Natural killer cell (primary cell): ENCODE measurements around the gene HDHD2. TPM values are rescaled to one million over a fixed set of nuclear protein-coding genes. Genes with fewer than 3 reads are reported as not detected.

Experiments
- ATAC-seq, 3 donors: fragments of 150-1000 bp in 2 of 3; fragments of 200-7000 bp in 1 of 3; cut with Tn5 transposase; 1 replicate in 1 of 3; 2 replicates in 2 of 3; pipeline ENCODE4 v1.10.0; 2021; ENCODE audit warnings: mild to moderate bottlenecking in 2 of 3, moderate library complexity in 2 of 3
- DNase-seq, 2 donors: peaks; one replicate each; pipeline versions ENCODE4 v3.0.0 to v3.0.0-alpha.2; 2013 to 2021; ENCODE audit warnings: mixed read lengths in 1 of 2
- H3K27ac ChIP-seq: one replicate; pipeline ENCODE4 v1.5.1; 2013; ENCODE audit warnings: mild to moderate bottlenecking, low read length
- H3K27me3 ChIP-seq: one replicate; pipeline ENCODE4 v1.6.1; 2013; ENCODE audit warnings: low read length; ENCODE audit not compliant: control insufficient read depth, insufficient read depth
- H3K36me3 ChIP-seq: one replicate; pipeline ENCODE4 v1.6.1; 2013; ENCODE audit warnings: low read length; ENCODE audit not compliant: control insufficient read depth, insufficient read depth
- H3K4me1 ChIP-seq: one replicate; pipeline ENCODE4 v1.6.1; 2013; ENCODE audit warnings: low read length; ENCODE audit not compliant: control insufficient read depth, insufficient read depth
- H3K4me3 ChIP-seq: one replicate; pipeline ENCODE4 v1.5.1; 2013; ENCODE audit warnings: low read length
- H3K9me3 ChIP-seq: one replicate; pipeline ENCODE4 v1.6.1; 2013; ENCODE audit warnings: low read length; ENCODE audit not compliant: control insufficient read depth, insufficient read depth
- H3K27ac Mint-ChIP-seq, 2 donors: one replicate each; pipeline ENCODE4 v1.8.0; 2022; ENCODE audit warnings: mild to moderate bottlenecking in 2 of 2, mixed read lengths in 2 of 2, moderate library complexity in 1 of 2
- H3K27me3 Mint-ChIP-seq, 2 donors: one replicate each; pipeline ENCODE4 v1.8.0; 2022; ENCODE audit warnings: low read depth in 2 of 2, mixed read lengths in 2 of 2
- H3K36me3 Mint-ChIP-seq: one replicate; pipeline ENCODE4 v1.8.0; 2022; ENCODE audit warnings: mixed read lengths
- H3K4me1 Mint-ChIP-seq, 2 donors: one replicate each; pipeline ENCODE4 v1.8.0; 2022; ENCODE audit warnings: mixed read lengths in 2 of 2
- H3K4me3 Mint-ChIP-seq: one replicate; pipeline ENCODE4 v1.8.0; 2022; ENCODE audit warnings: mild to moderate bottlenecking, moderate library complexity, mixed read lengths
- H3K9me3 Mint-ChIP-seq, 2 donors: one replicate each; pipeline ENCODE4 v1.8.0; 2022; ENCODE audit warnings: mixed read lengths in 2 of 2
- WGBS: methylation state at CpG from one replicate; pipeline ENCODE4 v1.1.7; 2013; ENCODE audit warnings: missing lambda C conversion rate; ENCODE audit not compliant: insufficient coverage; 5-methylcytosine and 5-hydroxymethylcytosine counted together
- intact Hi-C: fragments of 100-400 bp; cut with micrococcal nuclease; formaldehyde crosslinking; loops from one replicate; pipeline ENCODE4 v1.14.2; 2022
- total RNA-seq, 4 donors: library from RNA; stranded (reverse); fragments of 120-200 nt in 1 of 4; gene quantifications; one replicate each; pipeline versions ENCODE4 v1.2.3 to v1.2.4, GENCODE V29; 2013 to 2022
- TF ChIP-seq, protein P1 (sequence below): fragments of 200-600 bp; IDR thresholded peaks from one replicate; pipeline ENCODE4 v1.8.0; 2022; ENCODE audit warnings: antibody characterized with exemption

Gene HDHD2
- total RNA-seq, 3 donors from 2014 or later (not counting 1 experiment from before 2014, with no cell fraction given): 27.5 to 36.2 (median 35.3) TPM

DNA sequence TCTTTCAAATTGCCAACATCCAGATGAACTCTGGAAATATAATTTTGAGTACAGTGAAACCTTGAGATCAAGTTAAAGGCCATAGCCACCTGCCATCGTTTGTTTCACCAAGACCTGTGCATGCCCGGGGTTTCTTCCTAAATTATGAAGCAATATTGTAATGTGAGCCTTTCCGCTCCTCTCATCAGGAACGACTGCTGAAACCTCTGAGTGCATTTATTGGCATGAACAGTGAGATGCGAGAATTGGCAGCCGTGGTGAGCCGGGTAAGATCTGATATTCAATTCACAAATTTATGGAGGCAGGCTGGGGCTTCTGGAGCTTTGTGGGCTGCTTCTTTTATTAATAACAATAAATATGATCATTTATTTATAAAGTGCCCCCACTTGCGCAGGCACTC is 87.2 kb downstream of the HDHD2 start:
- Histone ChIP-seq H3K4me1 (no peaks in the 10 kb centered on the region), H3K36me3 (no peaks in the 10 kb centered on the region), H3K27me3 (no peaks in the 10 kb centered on the region), H3K9me3 (no peaks in the 10 kb centered on the region), H3K27ac (no peak overlapping the region), H3K4me3 (no peak overlapping the region)
- H3K27me3 Mint-ChIP-seq: peaks cover 0 to 3% of the 10 kb centered on the region in 2 donors
- no peaks in the 10 kb centered on the region for H3K36me3 Mint-ChIP-seq
- H3K4me1 Mint-ChIP-seq: no peaks in the 10 kb centered on the region
- no peaks in the 10 kb centered on the region for H3K9me3 Mint-ChIP-seq
- 92% methylated on average over 7 of the region's 8 CpGs for WGBS
- no peak for ATAC-seq
- no peak overlapping the region for H3K27ac Mint-ChIP-seq
- no peak for DNase-seq
- TF ChIP-seq, protein P1, sequence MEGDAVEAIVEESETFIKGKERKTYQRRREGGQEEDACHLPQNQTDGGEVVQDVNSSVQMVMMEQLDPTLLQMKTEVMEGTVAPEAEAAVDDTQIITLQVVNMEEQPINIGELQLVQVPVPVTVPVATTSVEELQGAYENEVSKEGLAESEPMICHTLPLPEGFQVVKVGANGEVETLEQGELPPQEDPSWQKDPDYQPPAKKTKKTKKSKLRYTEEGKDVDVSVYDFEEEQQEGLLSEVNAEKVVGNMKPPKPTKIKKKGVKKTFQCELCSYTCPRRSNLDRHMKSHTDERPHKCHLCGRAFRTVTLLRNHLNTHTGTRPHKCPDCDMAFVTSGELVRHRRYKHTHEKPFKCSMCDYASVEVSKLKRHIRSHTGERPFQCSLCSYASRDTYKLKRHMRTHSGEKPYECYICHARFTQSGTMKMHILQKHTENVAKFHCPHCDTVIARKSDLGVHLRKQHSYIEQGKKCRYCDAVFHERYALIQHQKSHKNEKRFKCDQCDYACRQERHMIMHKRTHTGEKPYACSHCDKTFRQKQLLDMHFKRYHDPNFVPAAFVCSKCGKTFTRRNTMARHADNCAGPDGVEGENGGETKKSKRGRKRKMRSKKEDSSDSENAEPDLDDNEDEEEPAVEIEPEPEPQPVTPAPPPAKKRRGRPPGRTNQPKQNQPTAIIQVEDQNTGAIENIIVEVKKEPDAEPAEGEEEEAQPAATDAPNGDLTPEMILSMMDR: no peak
- H3K4me3 Mint-ChIP-seq: no peak overlapping the region
- intact Hi-C loops: no loop called here

DNA sequence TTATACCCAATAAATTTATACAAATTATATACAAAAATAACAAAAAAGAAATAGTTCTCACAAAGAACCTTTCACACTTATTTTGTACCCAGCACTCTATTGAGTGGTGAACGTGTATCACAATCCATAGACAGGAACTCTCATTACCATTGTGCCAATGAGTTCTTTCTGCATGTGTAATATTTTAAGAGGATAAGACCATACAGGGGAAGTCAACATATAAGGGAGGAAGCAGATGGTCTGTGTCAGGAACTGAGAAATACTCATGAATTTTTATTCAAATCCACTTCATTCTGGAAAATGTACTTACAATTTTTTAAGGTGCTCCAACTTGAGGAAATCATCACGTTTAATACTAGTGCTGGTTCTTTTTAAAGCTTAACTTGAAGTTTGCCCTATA is 87.8 kb downstream of the HDHD2 start:
- no peak overlapping the region for H3K27ac ChIP-seq
- Mint-ChIP-seq H3K4me3 (no peak overlapping the region), H3K9me3 (no peaks in the 10 kb centered on the region), H3K4me1 (no peaks in the 10 kb centered on the region), H3K27ac (no peak overlapping the region), H3K36me3 (no peaks in the 10 kb centered on the region), H3K27me3 (peaks cover 0 to 3% of the 10 kb centered on the region in 2 donors)
- no peaks in the 10 kb centered on the region for H3K36me3 ChIP-seq
- no peaks in the 10 kb centered on the region for H3K9me3 ChIP-seq
- ATAC-seq: no peak
- TF ChIP-seq, protein P1: no peak
- intact Hi-C loops: no loop called here
- no peak overlapping the region for H3K4me3 ChIP-seq
- no peak for DNase-seq
- no peaks in the 10 kb centered on the region for H3K4me1 ChIP-seq
- WGBS: 0% methylated on average over 1 of the region's 2 CpGs
- H3K27me3 ChIP-seq: no peaks in the 10 kb centered on the region

Other genes with a start within 250 kb of the HDHD2 start
- 10 to 100 TPM; 48.9 to 55.9 (median 50.0) TPM for gene PIAS2, start 233.0 kb downstream of the HDHD2 start, total RNA-seq
- gene KATNAL2, start 232.9 kb downstream of the HDHD2 start, total RNA-seq: 1 to 10 TPM in 1 of 3 donors, under 1 TPM in 2; 0.45 to 1.2 (median 0.52) TPM
- gene ELOA2, start 114.9 kb downstream of the HDHD2 start, total RNA-seq: not detected
- 1 to 10 TPM; 6.1 to 8.7 (median 8.4) TPM for gene IER3IP1, start 25.9 kb upstream of the HDHD2 start, total RNA-seq
- not detected for gene SKOR2, start 101.2 kb upstream of the HDHD2 start, total RNA-seq